Testis (tissue), 2 donors: ENCODE data around the gene NCL.

Source experiments
- CTCF ChIP-seq, 3 experiments: fragments of 450-650 bp in 2 of 3; fragments of 200-600 bp in 1 of 3; sonication (generic) in 1 of 3; IDR thresholded peaks; one replicate each; pipeline ENCODE4 v1.5.1; 2016 to 2019; ENCODE audit warnings: antibody characterized with exemption in 3 of 3, mild to moderate bottlenecking in 2 of 3, moderate library complexity in 1 of 3
- POLR2A ChIP-seq: fragments of 450-650 bp; IDR thresholded peaks from one replicate; pipeline ENCODE4 v1.6.1; 2017; ENCODE audit warnings: antibody characterized with exemption, mild to moderate bottlenecking, moderate library complexity

- TF ChIP-seq POLR2A (no peak), CTCF (IDR thresholded peaks at IDR 0.05) (no peak)
These were observed 8.5 kb upstream of the NCL start for GRCh38 chr2:231472816-231473215.
